Left ventricle myocardium inferior (tissue), 1 donor: ENCODE measurements around the gene ITIH1. TPM values are rescaled to one million over a fixed set of nuclear protein-coding genes. Genes with fewer than 3 reads are reported as not detected.

Experiments
- DNase-seq: peaks from one replicate; pipeline ENCODE4 v3.0.0-alpha.2; 2020
- H3K27ac ChIP-seq: fragments of 200-600 bp; replicated peaks from 2 replicates; pipeline ENCODE4 v1.8.0; 2021
- H3K27me3 ChIP-seq: fragments of 200-600 bp; 2 replicates; pipeline ENCODE4 v1.8.0; 2021; ENCODE audit warnings: low read depth
- H3K36me3 ChIP-seq: fragments of 200-600 bp; 2 replicates; pipeline ENCODE4 v1.8.0; 2021
- H3K4me1 ChIP-seq: fragments of 200-600 bp; 2 replicates; pipeline ENCODE4 v1.8.0; 2021
- H3K4me3 ChIP-seq: fragments of 200-600 bp; 2 replicates; pipeline ENCODE4 v1.8.0; 2021; ENCODE audit warnings: mild to moderate bottlenecking, moderate library complexity
- H3K9me3 ChIP-seq: fragments of 200-600 bp; replicated peaks from 2 replicates; pipeline ENCODE4 v1.8.0; 2021
- intact Hi-C: fragments of 100-400 bp; cut with micrococcal nuclease; formaldehyde crosslinking; loops from one replicate; pipeline ENCODE4 v1.11.0; 2022
- total RNA-seq: library from RNA; stranded (reverse); fragmentation: NEBNext Ultra II Directional; extraction: Animal tissue kit (Norgen Biotek cat#: 25700); gene quantifications from one replicate; pipeline ENCODE4 v1.2.1, GENCODE V29; 2021
- TF ChIP-seq, protein P1 (sequence below): fragments of 200-600 bp; IDR thresholded peaks from 2 replicates; pipeline ENCODE4 v1.8.0; 2021; ENCODE audit warnings: antibody characterized with exemption, mild to moderate bottlenecking, borderline replicate concordance
- donor health status: DM: no; HTN: yes; CAD: no; lungs with severe emphysema.

The ITIH1 gene
- total RNA-seq, 1 donor from 2014 or later = not detected

DNA sequence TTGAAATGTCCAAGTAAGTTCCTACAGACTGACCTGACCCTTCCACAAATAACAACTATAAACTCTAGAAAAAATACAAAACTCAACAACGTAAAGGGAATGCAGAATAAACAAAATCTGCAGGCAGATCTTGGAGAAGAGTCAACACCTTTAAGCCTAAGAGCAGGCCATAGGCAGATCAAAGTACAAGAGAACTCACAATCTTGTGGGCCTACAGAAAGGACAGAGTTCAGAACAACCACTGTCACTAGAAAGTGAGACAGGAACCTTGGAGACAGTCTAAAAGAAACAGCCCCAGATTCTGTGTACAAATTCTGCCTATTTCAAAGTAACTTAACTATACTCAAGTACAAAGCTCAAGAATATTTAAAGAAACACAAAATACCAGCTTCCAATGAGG, 37.7 kb upstream of the ITIH1 start:
- peaks cover 95% of the 10 kb centered on the region for H3K36me3 ChIP-seq
- intact Hi-C loops = no loop called here

GRCh38 chr3:52742418-52743041, 34.9 kb upstream of the ITIH1 start:
- H3K9me3 ChIP-seq = no peaks in the 10 kb centered on the region
- TF ChIP-seq, protein P1, sequence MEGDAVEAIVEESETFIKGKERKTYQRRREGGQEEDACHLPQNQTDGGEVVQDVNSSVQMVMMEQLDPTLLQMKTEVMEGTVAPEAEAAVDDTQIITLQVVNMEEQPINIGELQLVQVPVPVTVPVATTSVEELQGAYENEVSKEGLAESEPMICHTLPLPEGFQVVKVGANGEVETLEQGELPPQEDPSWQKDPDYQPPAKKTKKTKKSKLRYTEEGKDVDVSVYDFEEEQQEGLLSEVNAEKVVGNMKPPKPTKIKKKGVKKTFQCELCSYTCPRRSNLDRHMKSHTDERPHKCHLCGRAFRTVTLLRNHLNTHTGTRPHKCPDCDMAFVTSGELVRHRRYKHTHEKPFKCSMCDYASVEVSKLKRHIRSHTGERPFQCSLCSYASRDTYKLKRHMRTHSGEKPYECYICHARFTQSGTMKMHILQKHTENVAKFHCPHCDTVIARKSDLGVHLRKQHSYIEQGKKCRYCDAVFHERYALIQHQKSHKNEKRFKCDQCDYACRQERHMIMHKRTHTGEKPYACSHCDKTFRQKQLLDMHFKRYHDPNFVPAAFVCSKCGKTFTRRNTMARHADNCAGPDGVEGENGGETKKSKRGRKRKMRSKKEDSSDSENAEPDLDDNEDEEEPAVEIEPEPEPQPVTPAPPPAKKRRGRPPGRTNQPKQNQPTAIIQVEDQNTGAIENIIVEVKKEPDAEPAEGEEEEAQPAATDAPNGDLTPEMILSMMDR = peak; percentile 64
- no peak overlapping the region for H3K4me3 ChIP-seq
- H3K27me3 ChIP-seq = no peaks in the 10 kb centered on the region
- no peak overlapping the region for H3K27ac ChIP-seq
- DNase-seq = no peak
- intact Hi-C loops = no loop called here
- H3K4me1 ChIP-seq = no peaks in the 10 kb centered on the region
- peaks cover 97% of the 10 kb centered on the region for H3K36me3 ChIP-seq

More for the DNA sequence above, 37.7 kb upstream of the ITIH1 start:
- H3K27ac ChIP-seq = no peak overlapping the region
- no peak for DNase-seq
- H3K4me3 ChIP-seq = no peak overlapping the region
- TF ChIP-seq, protein P1 = no peak
- H3K27me3 ChIP-seq = no peaks in the 10 kb centered on the region
- H3K4me1 ChIP-seq = no peaks in the 10 kb centered on the region
- no peaks in the 10 kb centered on the region for H3K9me3 ChIP-seq

- H3K4me3 ChIP-seq = no peak overlapping the region
- intact Hi-C loops = no loop called here
- TF ChIP-seq, protein P1 = no peak
Measured at GRCh38 chr3:52743152-52743551, 34.2 kb upstream of the ITIH1 start.

GRCh38 chr3:52743721-52744120, 33.7 kb upstream of the ITIH1 start:
- no peak overlapping the region for H3K4me3 ChIP-seq
- TF ChIP-seq, protein P1 = no peak
- H3K4me1 ChIP-seq = no peaks in the 10 kb centered on the region
- no peaks in the 10 kb centered on the region for H3K27me3 ChIP-seq
- peaks cover 98% of the 10 kb centered on the region for H3K36me3 ChIP-seq
- intact Hi-C loops = no loop called here
- no peak overlapping the region for H3K27ac ChIP-seq
- H3K9me3 ChIP-seq = no peaks in the 10 kb centered on the region
- no peak for DNase-seq

More at GRCh38 chr3:52743152-52743551, 34.2 kb upstream of the ITIH1 start:
- Histone ChIP-seq H3K27me3 (no peaks in the 10 kb centered on the region), H3K4me1 (no peaks in the 10 kb centered on the region), H3K9me3 (no peaks in the 10 kb centered on the region), H3K27ac (no peak overlapping the region), H3K36me3 (peaks cover 97% of the 10 kb centered on the region)
- DNase-seq = no peak

- intact Hi-C loops = no loop called here
- Histone ChIP-seq H3K9me3 (no peaks in the 10 kb centered on the region), H3K27me3 (no peaks in the 10 kb centered on the region), H3K4me1 (no peaks in the 10 kb centered on the region), H3K36me3 (peaks cover 93% of the 10 kb centered on the region), H3K4me3 (no peak overlapping the region), H3K27ac (no peak overlapping the region)
- TF ChIP-seq, protein P1 = no peak
- no peak for DNase-seq
Measured at GRCh38 chr3:52752045-52752660, 25.2 kb upstream of the ITIH1 start.
